Effector memory CD8-positive, alpha-beta T cell (primary cell): ENCODE measurements around the gene IKBKE.
A peak's percentile ranks its signal among the peaks of the same experiment; 100 is the strongest.

Experiments
- ATAC-seq: fragments of 150-1000 bp; cut with Tn5 transposase; replicated peaks from 2 replicates; pipeline ENCODE4 v1.10.0; 2021; ENCODE audit warnings: mild to moderate bottlenecking, moderate library complexity
- DNase-seq, 3 experiments: peaks; one replicate each; pipeline ENCODE4 v3.0.0; 2021
- H3K27ac Mint-ChIP-seq, 2 donors: one replicate each; pipeline ENCODE4 v1.8.0; 2022; ENCODE audit warnings: mild to moderate bottlenecking in 2 of 2, mixed read lengths in 2 of 2, moderate library complexity in 2 of 2
- H3K27me3 Mint-ChIP-seq, 2 donors: one replicate each; pipeline ENCODE4 v1.8.0; 2022; ENCODE audit warnings: mixed read lengths in 2 of 2
- H3K36me3 Mint-ChIP-seq: one replicate; pipeline ENCODE4 v1.8.0; 2022; ENCODE audit warnings: mild to moderate bottlenecking, moderate library complexity, mixed read lengths; ENCODE audit not compliant: insufficient read depth
- H3K4me1 Mint-ChIP-seq, 2 donors: one replicate each; pipeline ENCODE4 v1.8.0; 2022; ENCODE audit warnings: low read depth in 2 of 2, mixed read lengths in 2 of 2
- H3K4me3 Mint-ChIP-seq, 2 donors: one replicate each; pipeline ENCODE4 v1.8.0; 2022; ENCODE audit warnings: mild to moderate bottlenecking in 2 of 2, mixed read lengths in 2 of 2, moderate library complexity in 2 of 2
- H3K9me3 Mint-ChIP-seq, 2 donors: one replicate each; pipeline ENCODE4 v1.8.0; 2022; ENCODE audit warnings: mixed read lengths in 2 of 2

IKBKE gene

GRCh38 chr1:206518743-206519142, 48.5 kb downstream of the IKBKE start:
- DNase-seq = no peak
- Mint-ChIP-seq H3K27me3 (no peaks in the 10 kb centered on the region), H3K27ac (no peak overlapping the region), H3K36me3 (peaks cover 2% of the 10 kb centered on the region), H3K4me1 (no peaks in the 10 kb centered on the region), H3K4me3 (no peak overlapping the region), H3K9me3 (no peaks in the 10 kb centered on the region)
- no peak for ATAC-seq

GRCh38 chr1:206521127-206521526, 50.9 kb downstream of the IKBKE start:
- Mint-ChIP-seq H3K4me3 (no peak overlapping the region), H3K4me1 (peaks cover 0 to 2% of the 10 kb centered on the region in 2 donors), H3K27ac (no peak overlapping the region), H3K36me3 (peaks cover 2% of the 10 kb centered on the region), H3K27me3 (no peaks in the 10 kb centered on the region), H3K9me3 (no peaks in the 10 kb centered on the region)
- no peak for ATAC-seq
- DNase-seq = no peak

DNA sequence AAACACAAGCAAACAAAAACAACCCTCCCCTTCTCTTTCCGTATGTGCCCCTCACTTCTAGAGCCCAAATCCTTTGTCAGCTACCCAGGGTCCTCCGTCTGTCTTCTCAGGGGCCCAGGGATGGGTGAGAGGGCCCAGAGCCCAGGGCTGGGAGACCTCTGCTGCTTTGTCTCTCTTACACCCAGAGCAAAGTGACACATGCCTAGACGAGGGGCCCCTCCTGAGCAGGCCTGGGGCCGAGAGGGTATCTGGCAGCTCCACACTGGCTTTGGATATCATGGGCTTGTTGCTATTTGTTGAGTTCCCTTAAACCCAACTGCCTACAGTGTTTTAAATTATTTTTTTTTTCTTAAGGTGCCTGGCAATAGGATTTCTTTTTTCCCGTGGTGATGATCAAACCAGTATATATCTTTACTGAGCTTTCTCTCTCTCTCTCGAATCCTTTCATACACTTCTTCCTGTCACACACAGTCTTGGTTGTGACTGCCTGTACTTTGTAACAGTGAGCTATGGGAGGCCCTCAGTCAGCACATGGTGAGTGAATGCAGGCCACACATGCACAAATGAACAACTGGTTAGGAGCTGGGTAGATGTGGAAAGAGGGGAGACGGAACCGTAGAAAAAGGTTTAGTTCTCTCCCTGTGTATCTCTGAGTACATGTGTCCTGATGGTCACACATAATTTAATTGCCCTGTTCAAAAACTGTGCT, 51.6 kb downstream of the IKBKE start:
- no peak for ATAC-seq
- peaks cover 0 to 2% of the 10 kb centered on the region in 2 donors for H3K4me1 Mint-ChIP-seq
- H3K4me3 Mint-ChIP-seq = no peak overlapping the region
- no peak for DNase-seq
- H3K36me3 Mint-ChIP-seq = peaks cover 2% of the 10 kb centered on the region
- no peaks in the 10 kb centered on the region for H3K9me3 Mint-ChIP-seq
- H3K27me3 Mint-ChIP-seq = no peaks in the 10 kb centered on the region
- no peak overlapping the region for H3K27ac Mint-ChIP-seq

DNA sequence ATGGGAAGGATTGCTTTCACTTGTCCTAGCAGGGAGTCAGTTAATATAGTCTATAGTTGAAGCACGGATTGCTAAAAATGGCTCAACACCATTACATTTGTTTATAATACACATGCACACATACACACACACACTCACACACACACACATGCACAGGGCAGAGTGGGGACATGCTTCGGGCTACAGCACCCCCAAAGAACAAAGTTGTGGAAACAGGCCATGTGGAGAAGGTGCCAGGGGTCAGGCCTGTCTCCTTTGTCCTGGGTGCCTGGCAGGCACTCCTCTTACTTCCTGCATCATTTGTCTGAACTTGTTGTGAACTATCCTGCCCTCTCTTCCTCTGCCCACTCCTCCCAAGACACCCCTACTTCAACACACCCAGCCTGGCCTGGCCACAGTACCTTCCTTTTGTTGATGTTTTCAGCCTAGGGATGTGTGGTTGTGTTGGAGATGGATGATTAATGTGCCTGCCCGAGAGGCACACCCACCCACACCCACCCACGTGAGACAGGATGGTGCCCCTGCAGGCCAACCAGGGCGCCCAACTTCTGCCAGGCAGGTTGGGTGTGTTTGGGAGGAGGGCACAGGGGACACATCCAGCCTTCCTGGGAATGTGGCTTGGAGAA, 54.6 kb downstream of the IKBKE start:
- Mint-ChIP-seq H3K36me3 (peaks cover 6% of the 10 kb centered on the region), H3K4me1 (peaks cover 0 to 2% of the 10 kb centered on the region in 2 donors), H3K9me3 (no peaks in the 10 kb centered on the region), H3K4me3 (no peak overlapping the region), H3K27ac (no peak overlapping the region), H3K27me3 (no peaks in the 10 kb centered on the region)
- DNase-seq = no peak
- peak; percentile 14 for ATAC-seq

- no peak for ATAC-seq
- H3K4me1 Mint-ChIP-seq = peaks cover 0 to 2% of the 10 kb centered on the region in 2 donors
- H3K4me3 Mint-ChIP-seq = no peak overlapping the region
- H3K27ac Mint-ChIP-seq = peak overlapping the region in 1 of 2 donors; percentile 35
- no peak for DNase-seq
- peaks cover 8% of the 10 kb centered on the region for H3K36me3 Mint-ChIP-seq
- H3K9me3 Mint-ChIP-seq = no peaks in the 10 kb centered on the region
- H3K27me3 Mint-ChIP-seq = no peaks in the 10 kb centered on the region
Observed at GRCh38 chr1:206526064-206526911, 56.0 kb downstream of the IKBKE start.

DNA sequence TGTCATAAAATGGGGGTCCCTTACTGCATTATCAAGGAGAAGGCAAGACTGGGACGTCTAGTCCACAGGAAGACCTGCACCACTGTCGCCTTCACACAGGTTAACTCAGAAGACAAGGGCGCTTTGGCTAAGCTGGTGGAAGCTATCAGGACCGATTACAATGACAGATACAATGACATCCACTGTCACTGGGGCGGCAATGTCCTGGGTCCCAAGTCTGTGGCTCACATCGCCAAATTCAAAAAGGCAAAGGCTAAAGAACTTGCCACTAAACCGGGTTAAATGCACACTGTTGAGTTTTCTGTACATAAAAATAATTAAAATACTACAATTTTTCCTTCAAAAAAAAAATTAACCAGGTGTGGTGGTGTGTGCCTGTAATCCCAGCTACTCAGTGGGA, 59.1 kb downstream of the IKBKE start:
- H3K4me1 Mint-ChIP-seq = peaks cover 0 to 2% of the 10 kb centered on the region in 2 donors
- no peaks in the 10 kb centered on the region for H3K9me3 Mint-ChIP-seq
- H3K27ac Mint-ChIP-seq = no peak overlapping the region
- no peak overlapping the region for H3K4me3 Mint-ChIP-seq
- no peaks in the 10 kb centered on the region for H3K27me3 Mint-ChIP-seq
- DNase-seq (no peak), ATAC-seq (no peak)
- H3K36me3 Mint-ChIP-seq = peaks cover 7% of the 10 kb centered on the region

- Mint-ChIP-seq H3K4me1 (no peaks in the 10 kb centered on the region), H3K27me3 (no peaks in the 10 kb centered on the region), H3K36me3 (peaks cover 7% of the 10 kb centered on the region), H3K9me3 (no peaks in the 10 kb centered on the region), H3K4me3 (no peak overlapping the region), H3K27ac (no peak overlapping the region)
- DNase-seq (no peak), ATAC-seq (no peak)
Observed at GRCh38 chr1:206532368-206532767, 62.1 kb downstream of the IKBKE start.

DNA sequence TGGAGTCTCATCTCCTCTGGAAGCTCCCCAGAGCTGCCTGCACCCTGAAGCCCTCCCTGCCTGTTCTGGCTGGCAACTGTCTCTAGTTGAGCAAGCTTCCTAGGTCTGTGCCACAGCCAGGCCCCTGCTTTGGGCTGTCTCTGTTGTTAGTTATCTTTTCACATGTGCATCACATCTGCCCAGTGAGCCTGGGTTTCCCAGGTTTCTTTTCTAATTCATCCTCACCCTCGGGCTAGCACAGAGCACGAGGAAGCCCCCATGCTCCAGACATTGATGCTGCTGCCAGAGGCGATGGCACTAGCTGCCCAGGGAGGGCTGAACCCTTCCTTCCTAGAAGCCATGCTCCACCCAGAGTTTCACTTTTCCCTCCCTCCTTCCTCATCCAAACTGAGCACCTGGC, 64.3 kb downstream of the IKBKE start:
- no peak for ATAC-seq
- Mint-ChIP-seq H3K4me1 (no peaks in the 10 kb centered on the region), H3K27ac (no peak overlapping the region), H3K4me3 (no peak overlapping the region), H3K27me3 (no peaks in the 10 kb centered on the region), H3K9me3 (no peaks in the 10 kb centered on the region), H3K36me3 (peaks cover 3% of the 10 kb centered on the region)
- no peak for DNase-seq

DNA sequence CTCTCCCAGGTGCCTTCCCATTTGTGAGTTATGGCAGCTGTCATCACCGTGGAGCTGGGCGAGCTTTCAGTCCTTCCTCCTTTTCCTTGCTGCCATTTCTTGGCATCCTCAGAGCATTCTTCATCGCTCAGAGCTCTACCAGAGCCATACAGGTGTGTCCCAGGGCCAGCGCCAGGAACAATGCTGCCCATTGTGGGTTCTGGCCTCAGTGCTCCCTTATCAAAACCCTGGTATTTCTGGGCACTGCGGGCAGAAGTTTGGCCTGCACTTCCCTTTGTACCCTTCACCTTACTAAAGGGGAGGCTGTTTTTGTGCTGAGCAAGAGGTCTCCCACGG, 65.5 kb downstream of the IKBKE start:
- no peak overlapping the region for H3K4me3 Mint-ChIP-seq
- no peaks in the 10 kb centered on the region for H3K9me3 Mint-ChIP-seq
- ATAC-seq = no peak
- no peaks in the 10 kb centered on the region for H3K4me1 Mint-ChIP-seq
- no peak overlapping the region for H3K27ac Mint-ChIP-seq
- DNase-seq = no peak
- H3K27me3 Mint-ChIP-seq = no peaks in the 10 kb centered on the region
- peaks cover under 1% of the 10 kb centered on the region for H3K36me3 Mint-ChIP-seq

DNA sequence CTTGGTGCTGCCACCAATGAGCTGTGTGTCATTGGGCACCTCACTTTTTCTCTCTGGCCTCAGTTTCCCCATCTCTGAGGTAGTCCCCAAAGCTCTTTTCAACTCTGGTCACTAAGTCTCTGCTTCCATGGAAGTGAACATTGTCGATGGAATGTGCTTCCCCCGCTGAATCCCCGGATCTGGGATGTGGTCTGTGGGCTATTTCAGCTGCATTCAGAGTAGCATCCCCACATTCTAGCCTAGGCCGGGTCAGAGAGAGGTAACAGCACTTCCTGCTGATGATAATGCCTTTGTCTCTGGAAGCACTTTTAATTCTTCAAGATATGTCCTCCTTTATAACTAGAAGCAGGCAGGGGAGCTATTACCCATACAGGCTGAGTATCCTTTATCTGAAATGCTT, 66.9 kb downstream of the IKBKE start:
- no peak overlapping the region for H3K4me3 Mint-ChIP-seq
- H3K27me3 Mint-ChIP-seq = no peaks in the 10 kb centered on the region
- H3K27ac Mint-ChIP-seq = no peak overlapping the region
- DNase-seq = no peak
- no peaks in the 10 kb centered on the region for H3K9me3 Mint-ChIP-seq
- no peaks in the 10 kb centered on the region for H3K4me1 Mint-ChIP-seq
- no peaks in the 10 kb centered on the region for H3K36me3 Mint-ChIP-seq
- no peak for ATAC-seq

DNA sequence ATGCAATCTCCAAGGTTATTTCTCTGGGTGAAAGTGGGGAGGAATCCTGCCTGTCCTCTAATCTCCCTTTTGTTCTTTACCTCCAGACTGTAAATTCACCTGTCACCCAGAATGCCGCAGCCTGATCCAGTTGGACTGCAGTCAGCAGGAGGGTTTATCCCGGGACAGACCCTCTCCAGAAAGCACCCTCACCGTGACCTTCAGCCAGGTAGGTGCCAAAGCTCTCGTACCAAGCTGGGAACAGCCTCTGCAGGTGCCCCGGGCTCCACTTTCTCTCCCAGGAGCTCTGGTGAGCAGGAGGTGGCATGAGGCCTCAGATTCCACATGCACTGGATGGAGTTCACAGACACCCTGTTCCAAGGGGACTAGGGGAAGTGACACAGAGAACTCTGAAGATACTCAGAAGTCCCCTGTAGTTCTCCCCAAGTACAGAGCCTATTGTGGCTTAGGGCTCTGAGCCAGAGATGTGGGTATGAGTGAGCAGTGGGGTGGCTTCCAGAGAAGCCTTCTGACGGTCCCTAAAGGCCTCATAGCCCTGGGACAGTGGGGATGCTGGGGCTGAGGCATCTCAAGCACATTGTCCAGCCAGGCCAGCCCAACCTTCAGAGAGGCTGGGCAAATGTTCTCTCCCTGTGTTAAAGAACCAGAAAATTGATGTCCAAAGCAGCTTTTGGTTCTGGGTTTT, 68.0 kb downstream of the IKBKE start:
- Mint-ChIP-seq H3K4me3 (no peak overlapping the region), H3K27ac (no peak overlapping the region), H3K36me3 (no peaks in the 10 kb centered on the region), H3K9me3 (no peaks in the 10 kb centered on the region), H3K4me1 (no peaks in the 10 kb centered on the region), H3K27me3 (no peaks in the 10 kb centered on the region)
- DNase-seq (no peak), ATAC-seq (no peak)

- H3K27me3 Mint-ChIP-seq = no peaks in the 10 kb centered on the region
- H3K27ac Mint-ChIP-seq = no peak overlapping the region
- DNase-seq (no peak), ATAC-seq (no peak)
- H3K4me1 Mint-ChIP-seq = no peaks in the 10 kb centered on the region
- H3K36me3 Mint-ChIP-seq = no peaks in the 10 kb centered on the region
- no peaks in the 10 kb centered on the region for H3K9me3 Mint-ChIP-seq
- no peak overlapping the region for H3K4me3 Mint-ChIP-seq
Observed at GRCh38 chr1:206538901-206539640, 68.8 kb downstream of the IKBKE start.
